Stimulated activated naive B cell treated with anti-CD40 and anti-IgM and Interleukin-4, amounts not matched to agents 10 μg/mL and 1 μg/mL and 100 μg/mL, for 72 hours (primary cell): ENCODE data around the gene ARSD.

Experiments
- ATAC-seq, 2 donors: fragments of 150-1000 bp; cut with Tn5 transposase; replicated peaks; 2 replicates each; pipeline ENCODE4 v1.10.0; 2021; ENCODE audit warnings: moderate library complexity in 1 of 2
- DNase-seq: peaks from one replicate; pipeline ENCODE4 v3.0.0; 2021
- H3K27ac Mint-ChIP-seq: one replicate; pipeline ENCODE4 v1.8.0; 2022; ENCODE audit warnings: mild to moderate bottlenecking, mixed read lengths
- H3K27me3 Mint-ChIP-seq, 2 donors: one replicate each; pipeline ENCODE4 v1.8.0; 2022; ENCODE audit warnings: mixed read lengths in 2 of 2
- H3K36me3 Mint-ChIP-seq, 2 donors: one replicate each; pipeline ENCODE4 v1.8.0; 2022; ENCODE audit warnings: mixed read lengths in 2 of 2, mild to moderate bottlenecking in 1 of 2
- H3K4me1 Mint-ChIP-seq, 2 donors: one replicate each; pipeline ENCODE4 v1.8.0; 2022; ENCODE audit warnings: mixed read lengths in 2 of 2, mild to moderate bottlenecking in 1 of 2
- H3K4me3 Mint-ChIP-seq, 2 donors: one replicate each; pipeline ENCODE4 v1.8.0; 2022; ENCODE audit warnings: mild to moderate bottlenecking in 2 of 2, mixed read lengths in 2 of 2, moderate library complexity in 1 of 2
- H3K9me3 Mint-ChIP-seq, 2 donors: one replicate each; pipeline ENCODE4 v1.8.0; 2022; ENCODE audit warnings: mixed read lengths in 2 of 2, mild to moderate bottlenecking in 1 of 2

ARSD gene

DNA sequence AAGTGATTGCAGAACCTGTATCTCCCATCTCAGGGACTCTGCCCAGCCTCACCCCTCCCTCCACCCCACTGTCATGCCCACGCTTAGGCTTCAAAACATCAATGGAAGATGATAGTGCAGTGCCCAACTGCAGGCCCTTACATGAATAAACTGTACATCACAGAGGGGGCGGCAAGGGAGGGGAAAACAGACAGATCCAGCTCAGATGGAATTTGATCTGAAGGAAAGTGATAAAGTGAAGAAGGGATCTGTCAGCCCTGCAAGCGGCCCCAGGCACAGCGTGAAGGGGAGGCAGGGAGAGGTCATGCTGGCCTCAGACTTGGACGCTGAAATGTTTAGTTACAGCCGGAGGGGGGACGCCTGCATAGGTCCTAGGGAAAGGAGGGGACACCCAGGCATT lies 61.9 kb downstream of the ARSD start:
- H3K36me3 Mint-ChIP-seq: no peaks in the 10 kb centered on the region
- ATAC-seq: no peak
- H3K27ac Mint-ChIP-seq: no peak overlapping the region
- H3K27me3 Mint-ChIP-seq: peaks cover 4 to 24% of the 10 kb centered on the region in 2 donors
- DNase-seq: no peak
- no peaks in the 10 kb centered on the region for H3K4me1 Mint-ChIP-seq
- no peaks in the 10 kb centered on the region for H3K9me3 Mint-ChIP-seq
- no peak overlapping the region for H3K4me3 Mint-ChIP-seq

DNA sequence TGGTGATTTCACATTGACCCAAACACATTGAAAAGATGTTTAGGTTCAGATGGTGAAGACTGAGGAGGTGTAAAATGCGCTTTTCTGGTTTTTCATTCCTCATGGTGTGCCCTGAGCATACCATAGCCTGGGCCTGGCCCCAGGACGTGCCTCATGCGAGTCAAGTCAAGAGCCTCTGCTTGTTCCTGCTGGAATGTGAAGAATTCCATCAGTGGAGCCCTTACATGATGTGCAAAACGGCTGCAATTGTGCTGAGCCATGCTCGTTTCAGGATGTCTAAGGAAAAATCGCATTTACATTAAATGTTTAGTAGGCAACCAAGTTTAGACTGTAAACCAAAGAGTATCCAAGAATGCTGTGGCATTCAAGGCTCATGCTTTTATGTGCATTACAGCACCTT lies 65.5 kb downstream of the ARSD start:
- Mint-ChIP-seq H3K9me3 (no peaks in the 10 kb centered on the region), H3K4me3 (no peak overlapping the region), H3K4me1 (no peaks in the 10 kb centered on the region), H3K27ac (no peak overlapping the region), H3K36me3 (no peaks in the 10 kb centered on the region), H3K27me3 (peaks cover 0 to 30% of the 10 kb centered on the region in 2 donors)
- DNase-seq (no peak), ATAC-seq (no peak)

GRCh38 chrX:2862404-2862803 lies 66.7 kb downstream of the ARSD start:
- no peaks in the 10 kb centered on the region for H3K36me3 Mint-ChIP-seq
- H3K4me1 Mint-ChIP-seq: no peaks in the 10 kb centered on the region
- H3K27ac Mint-ChIP-seq: no peak overlapping the region
- ATAC-seq: no peak
- no peak for DNase-seq
- peaks cover 0 to 27% of the 10 kb centered on the region in 2 donors for H3K27me3 Mint-ChIP-seq
- H3K9me3 Mint-ChIP-seq: no peaks in the 10 kb centered on the region
- no peak overlapping the region for H3K4me3 Mint-ChIP-seq

- no peaks in the 10 kb centered on the region for H3K4me1 Mint-ChIP-seq
- H3K4me3 Mint-ChIP-seq: no peak overlapping the region
- no peaks in the 10 kb centered on the region for H3K36me3 Mint-ChIP-seq
- H3K27ac Mint-ChIP-seq: no peak overlapping the region
- DNase-seq: no peak
- no peak for ATAC-seq
- no peaks in the 10 kb centered on the region for H3K9me3 Mint-ChIP-seq
- peaks cover 0 to 9% of the 10 kb centered on the region in 2 donors for H3K27me3 Mint-ChIP-seq
Observed at GRCh38 chrX:2859197-2859797, 69.8 kb downstream of the ARSD start.

DNA sequence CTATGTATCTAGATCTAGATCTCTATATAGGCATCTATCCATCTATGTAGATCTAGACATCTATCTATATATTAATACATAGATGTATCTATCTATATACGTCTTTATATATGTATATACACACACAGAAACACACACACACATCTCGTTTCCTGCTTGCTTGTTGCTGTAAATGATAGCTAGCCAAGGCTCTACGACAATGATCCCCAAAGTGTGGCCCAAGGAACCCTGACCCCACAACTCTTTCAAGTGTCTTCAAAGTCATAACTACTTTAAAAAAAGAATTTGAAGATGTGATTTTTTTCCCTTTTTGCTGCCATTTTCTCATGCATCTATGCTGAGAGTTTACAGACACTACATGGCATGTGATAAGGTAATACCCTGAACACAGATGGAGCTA lies 71.6 kb downstream of the ARSD start:
- H3K4me1 Mint-ChIP-seq: no peaks in the 10 kb centered on the region
- DNase-seq: no peak
- H3K36me3 Mint-ChIP-seq: no peaks in the 10 kb centered on the region
- no peak for ATAC-seq
- no peak overlapping the region for H3K27ac Mint-ChIP-seq
- H3K9me3 Mint-ChIP-seq: no peaks in the 10 kb centered on the region
- no peak overlapping the region for H3K4me3 Mint-ChIP-seq
- H3K27me3 Mint-ChIP-seq: peaks cover 0 to 5% of the 10 kb centered on the region in 2 donors

DNA sequence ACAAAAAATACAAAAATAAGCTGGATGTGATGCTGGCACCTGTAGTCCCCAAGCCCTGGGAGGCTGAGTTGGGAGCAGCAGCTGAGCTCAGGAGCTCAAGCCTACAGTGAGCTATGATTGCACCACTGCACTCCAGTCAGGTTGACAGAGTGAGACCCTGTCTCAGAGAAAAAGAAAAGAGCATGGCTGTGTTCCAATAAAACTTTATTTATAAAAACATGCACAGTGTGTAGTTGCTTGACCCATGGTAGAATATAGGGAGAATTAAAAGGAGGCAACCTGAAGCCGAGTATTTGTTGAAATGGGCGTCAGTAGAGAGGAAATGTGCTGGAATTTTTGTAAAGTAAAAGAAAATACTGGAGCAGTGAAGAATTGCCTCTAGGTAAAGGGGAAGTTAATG lies 73.4 kb downstream of the ARSD start:
- DNase-seq (no peak), ATAC-seq (no peak)
- Mint-ChIP-seq H3K4me3 (no peak overlapping the region), H3K27ac (no peak overlapping the region), H3K27me3 (no peaks in the 10 kb centered on the region), H3K4me1 (no peaks in the 10 kb centered on the region), H3K9me3 (no peaks in the 10 kb centered on the region), H3K36me3 (no peaks in the 10 kb centered on the region)

DNA sequence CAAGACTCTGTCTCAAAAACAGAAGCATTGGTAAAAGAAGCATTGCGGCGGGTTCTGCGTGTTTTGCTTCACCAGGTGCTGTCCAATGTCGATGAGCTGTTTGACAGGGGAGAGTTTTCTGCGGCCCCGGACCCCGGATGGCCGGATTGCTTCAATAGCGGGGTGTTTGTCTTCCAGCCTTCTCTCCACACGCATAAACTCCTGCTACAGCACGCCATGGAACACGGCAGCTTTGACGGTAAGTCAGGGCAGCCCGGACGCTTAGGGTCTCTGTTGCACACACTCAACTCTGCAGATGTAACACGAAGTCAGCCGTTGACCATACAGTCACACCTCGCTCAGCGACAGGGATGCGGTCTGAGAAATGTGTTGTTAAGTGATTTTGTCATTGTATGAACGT lies 74.2 kb downstream of the ARSD start:
- no peaks in the 10 kb centered on the region for H3K4me1 Mint-ChIP-seq
- no peaks in the 10 kb centered on the region for H3K27me3 Mint-ChIP-seq
- H3K36me3 Mint-ChIP-seq: no peaks in the 10 kb centered on the region
- no peak overlapping the region for H3K27ac Mint-ChIP-seq
- no peak for DNase-seq
- no peak for ATAC-seq
- H3K4me3 Mint-ChIP-seq: no peak overlapping the region
- H3K9me3 Mint-ChIP-seq: no peaks in the 10 kb centered on the region
